Loucy (cell line): ENCODE measurements around the gene ZNF423.
A peak's percentile ranks its signal among the peaks of the same experiment; 100 is the strongest.

Experiments
- H2AFZ ChIP-seq: fragments of 200-600 bp; sonication (generic); 2 replicates; pipeline ENCODE4 v1.6.0; 2016; ENCODE audit warnings: antibody characterized with exemption, mild to moderate bottlenecking, low read length, moderate library complexity
- H3F3A ChIP-seq: fragments of 200-600 bp; 2 replicates; pipeline ENCODE4 v1.6.0; 2016; ENCODE audit warnings: antibody characterized with exemption, low read depth, mild to moderate bottlenecking
- H3K27me3 ChIP-seq: fragments of 200-600 bp; sonication (generic); 2 replicates; pipeline ENCODE4 v1.6.1; 2014; ENCODE audit warnings: low read length, mild to moderate bottlenecking; ENCODE audit not compliant: insufficient read depth, poor library complexity, severe bottlenecking
- H3K36me3 ChIP-seq: fragments of 200-600 bp; sonication (generic); 2 replicates; pipeline ENCODE4 v1.6.1; 2016; ENCODE audit warnings: low read length; ENCODE audit not compliant: insufficient read depth
- H3K4me1 ChIP-seq: fragments of 200-600 bp; sonication (generic); 2 replicates; pipeline ENCODE4 v1.5.1; 2014; ENCODE audit warnings: low read length, mild to moderate bottlenecking; ENCODE audit not compliant: insufficient read depth, poor library complexity, severe bottlenecking
- H3K4me2 ChIP-seq: fragments of 200-600 bp; sonication (generic); 2 replicates; pipeline ENCODE4 v1.6.0; 2014; ENCODE audit warnings: antibody characterized with exemption, low read length, low read depth, mild to moderate bottlenecking; ENCODE audit not compliant: poor library complexity, severe bottlenecking
- H3K4me3 ChIP-seq: fragments of 200-600 bp; sonication (generic); 2 replicates; pipeline ENCODE4 v1.5.1; 2014; ENCODE audit warnings: low read length, mild to moderate bottlenecking, mixed read lengths; ENCODE audit not compliant: poor library complexity, severe bottlenecking
- H3K79me2 ChIP-seq: fragments of 200-600 bp; sonication (generic); 2 replicates; pipeline ENCODE4 v1.6.1; 2014; ENCODE audit warnings: low read length; ENCODE audit not compliant: insufficient read depth
- H3K9ac ChIP-seq: fragments of 200-600 bp; sonication (generic); 2 replicates; pipeline ENCODE4 v1.6.0; 2014; ENCODE audit warnings: mild to moderate bottlenecking, low read depth, low read length, moderate library complexity; ENCODE audit not compliant: poor library complexity, severe bottlenecking
- H3K9me2 ChIP-seq: fragments of 200-600 bp; sonication (generic); replicated peaks from 2 replicates; pipeline ENCODE4 v1.6.1; 2016; ENCODE audit warnings: low read depth, low read length, mixed read lengths
- H3K9me3 ChIP-seq: fragments of 200-600 bp; sonication (generic); 2 replicates; pipeline ENCODE4 v1.6.1; 2014; ENCODE audit warnings: mild to moderate bottlenecking, antibody characterized with exemption, low read length, low read depth; ENCODE audit not compliant: insufficient read depth
- H4K20me1 ChIP-seq: fragments of 200-600 bp; sonication (generic); 2 replicates; pipeline ENCODE4 v1.6.0; 2014; ENCODE audit warnings: antibody characterized with exemption, low read length, mild to moderate bottlenecking; ENCODE audit not compliant: insufficient read depth, poor library complexity, severe bottlenecking
- EZH2phosphoT487 ChIP-seq: fragments of 200-600 bp; IDR thresholded peaks from 2 replicates; pipeline ENCODE4 v1.6.1; 2018; ENCODE audit warnings: antibody characterized with exemption, mild to moderate bottlenecking, moderate library complexity, borderline replicate concordance
- TF ChIP-seq, protein P1 (sequence below): fragments of 200-600 bp; sonication (generic); conservative IDR thresholded peaks from 2 replicates; pipeline ENCODE4 v1.5.1; 2014; ENCODE audit warnings: mild to moderate bottlenecking, antibody characterized with exemption, low read length

The ZNF423 gene

DNA sequence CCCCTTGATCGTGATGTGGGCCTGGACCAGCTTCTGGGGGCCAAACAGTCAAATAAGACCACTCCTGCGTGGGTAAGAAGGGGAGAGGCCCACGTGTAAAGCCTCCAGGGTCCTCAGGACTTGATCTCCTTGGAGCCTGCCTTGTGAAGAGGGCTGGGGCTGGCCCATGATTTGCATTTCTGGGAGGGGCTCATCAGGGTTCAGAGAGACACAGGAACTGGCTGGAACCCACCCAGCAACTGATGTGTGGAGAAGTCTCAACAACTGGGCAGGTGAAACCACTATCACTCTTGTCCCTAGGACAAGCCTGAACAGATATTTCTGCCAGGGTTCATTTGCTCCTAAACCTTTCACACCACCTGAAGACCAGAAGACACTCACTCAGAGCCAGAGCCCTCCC lies 214.7 kb downstream of the ZNF423 start:
- TF ChIP-seq, protein P1, sequence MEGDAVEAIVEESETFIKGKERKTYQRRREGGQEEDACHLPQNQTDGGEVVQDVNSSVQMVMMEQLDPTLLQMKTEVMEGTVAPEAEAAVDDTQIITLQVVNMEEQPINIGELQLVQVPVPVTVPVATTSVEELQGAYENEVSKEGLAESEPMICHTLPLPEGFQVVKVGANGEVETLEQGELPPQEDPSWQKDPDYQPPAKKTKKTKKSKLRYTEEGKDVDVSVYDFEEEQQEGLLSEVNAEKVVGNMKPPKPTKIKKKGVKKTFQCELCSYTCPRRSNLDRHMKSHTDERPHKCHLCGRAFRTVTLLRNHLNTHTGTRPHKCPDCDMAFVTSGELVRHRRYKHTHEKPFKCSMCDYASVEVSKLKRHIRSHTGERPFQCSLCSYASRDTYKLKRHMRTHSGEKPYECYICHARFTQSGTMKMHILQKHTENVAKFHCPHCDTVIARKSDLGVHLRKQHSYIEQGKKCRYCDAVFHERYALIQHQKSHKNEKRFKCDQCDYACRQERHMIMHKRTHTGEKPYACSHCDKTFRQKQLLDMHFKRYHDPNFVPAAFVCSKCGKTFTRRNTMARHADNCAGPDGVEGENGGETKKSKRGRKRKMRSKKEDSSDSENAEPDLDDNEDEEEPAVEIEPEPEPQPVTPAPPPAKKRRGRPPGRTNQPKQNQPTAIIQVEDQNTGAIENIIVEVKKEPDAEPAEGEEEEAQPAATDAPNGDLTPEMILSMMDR = no peak
- no peak for TF ChIP-seq EZH2phosphoT487
- H3K9ac ChIP-seq = peak overlapping the region; percentile 16
- H4K20me1 ChIP-seq = no peaks in the 10 kb centered on the region
- H3K4me3 ChIP-seq = no peak overlapping the region
- H3K36me3 ChIP-seq = no peaks in the 10 kb centered on the region
- H3K4me2 ChIP-seq = no peak overlapping the region
- H3K9me3 ChIP-seq = peaks cover 4% of the 10 kb centered on the region; the same call in 1 of the 2 replicates
- no peaks in the 10 kb centered on the region for H3F3A ChIP-seq
- no peaks in the 10 kb centered on the region for H3K27me3 ChIP-seq
- H3K79me2 ChIP-seq = no peaks in the 10 kb centered on the region
- peaks cover 31% of the 10 kb centered on the region for H3K4me1 ChIP-seq
- no peak overlapping the region for H2AFZ ChIP-seq
- H3K9me2 ChIP-seq = no peaks in the 10 kb centered on the region

DNA sequence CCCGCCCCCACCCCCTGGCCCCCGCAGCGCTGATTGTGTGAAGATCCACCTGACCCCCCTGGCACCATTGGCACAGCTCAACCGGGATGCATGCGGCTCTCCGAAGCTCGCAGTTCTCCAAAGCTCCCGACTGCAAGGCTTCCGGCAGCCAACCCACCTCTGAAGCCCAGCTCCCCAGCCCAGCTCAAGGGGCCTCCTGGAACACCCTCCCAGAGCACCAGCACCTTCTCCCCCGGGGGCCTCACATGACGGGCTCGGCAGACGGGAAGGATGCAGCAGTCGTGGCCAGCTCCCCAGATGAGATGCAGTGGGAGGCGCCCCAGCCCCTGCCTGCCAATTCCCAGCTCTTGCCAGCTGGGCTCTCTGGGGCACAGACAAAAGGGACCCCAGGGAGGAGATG lies 215.3 kb downstream of the ZNF423 start:
- Histone ChIP-seq H3K9ac (peak overlapping the region; percentile 16), H3K79me2 (no peaks in the 10 kb centered on the region), H2AFZ (no peak overlapping the region), H3K4me1 (peaks cover 31% of the 10 kb centered on the region), H3K4me3 (no peak overlapping the region), H3K27me3 (no peaks in the 10 kb centered on the region), H4K20me1 (no peaks in the 10 kb centered on the region), H3K36me3 (no peaks in the 10 kb centered on the region), H3K9me3 (peaks cover 4% of the 10 kb centered on the region; the same call in 1 of the 2 replicates), H3K9me2 (no peaks in the 10 kb centered on the region), H3F3A (no peaks in the 10 kb centered on the region), H3K4me2 (no peak overlapping the region)
- TF ChIP-seq EZH2phosphoT487 = no peak
- TF ChIP-seq, protein P1 = no peak

- Histone ChIP-seq H3K4me3 (no peak overlapping the region), H3K79me2 (no peaks in the 10 kb centered on the region), H3K9me2 (no peaks in the 10 kb centered on the region), H3K27me3 (no peaks in the 10 kb centered on the region), H3K4me1 (peaks cover 38% of the 10 kb centered on the region), H3K9me3 (no peaks in the 10 kb centered on the region), H3F3A (no peaks in the 10 kb centered on the region), H3K4me2 (no peak overlapping the region), H3K9ac (no peak overlapping the region), H2AFZ (no peak overlapping the region), H4K20me1 (no peaks in the 10 kb centered on the region), H3K36me3 (no peaks in the 10 kb centered on the region)
- TF ChIP-seq, protein P1 = no peak
- no peak for TF ChIP-seq EZH2phosphoT487
Observed at GRCh38 chr16:49639739-49640431, 216.0 kb downstream of the ZNF423 start.
